ENCODE data around the gene MMP25.

DNA sequence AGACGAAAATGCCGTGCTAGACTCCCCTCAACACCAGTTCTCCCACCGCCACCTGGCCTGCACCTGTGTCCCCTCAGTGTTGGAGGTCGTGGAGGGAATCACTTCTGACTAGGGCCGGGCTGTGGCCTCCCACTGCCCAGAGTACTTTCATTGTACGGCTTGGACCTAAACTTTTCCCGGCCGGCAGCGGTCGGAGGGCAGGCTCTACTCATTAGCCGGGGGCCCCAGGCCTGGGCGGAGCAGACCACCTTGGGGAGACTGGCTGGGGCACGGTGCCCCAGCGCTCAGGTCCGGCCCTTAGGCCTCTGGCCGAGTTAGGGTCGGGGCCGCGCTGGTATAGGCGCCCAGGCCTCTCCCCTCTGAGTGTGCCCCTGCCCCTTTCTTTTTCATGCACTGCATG, 29.0 kb upstream of the MMP25 start:
- TF ChIP-seq, protein P1, sequence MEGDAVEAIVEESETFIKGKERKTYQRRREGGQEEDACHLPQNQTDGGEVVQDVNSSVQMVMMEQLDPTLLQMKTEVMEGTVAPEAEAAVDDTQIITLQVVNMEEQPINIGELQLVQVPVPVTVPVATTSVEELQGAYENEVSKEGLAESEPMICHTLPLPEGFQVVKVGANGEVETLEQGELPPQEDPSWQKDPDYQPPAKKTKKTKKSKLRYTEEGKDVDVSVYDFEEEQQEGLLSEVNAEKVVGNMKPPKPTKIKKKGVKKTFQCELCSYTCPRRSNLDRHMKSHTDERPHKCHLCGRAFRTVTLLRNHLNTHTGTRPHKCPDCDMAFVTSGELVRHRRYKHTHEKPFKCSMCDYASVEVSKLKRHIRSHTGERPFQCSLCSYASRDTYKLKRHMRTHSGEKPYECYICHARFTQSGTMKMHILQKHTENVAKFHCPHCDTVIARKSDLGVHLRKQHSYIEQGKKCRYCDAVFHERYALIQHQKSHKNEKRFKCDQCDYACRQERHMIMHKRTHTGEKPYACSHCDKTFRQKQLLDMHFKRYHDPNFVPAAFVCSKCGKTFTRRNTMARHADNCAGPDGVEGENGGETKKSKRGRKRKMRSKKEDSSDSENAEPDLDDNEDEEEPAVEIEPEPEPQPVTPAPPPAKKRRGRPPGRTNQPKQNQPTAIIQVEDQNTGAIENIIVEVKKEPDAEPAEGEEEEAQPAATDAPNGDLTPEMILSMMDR (IDR thresholded peaks at IDR 0.05), result no peak
- TF ChIP-seq POLR2A (IDR thresholded peaks at IDR 0.05), result no peak
- TF ChIP-seq POLR2AphosphoS5 (IDR thresholded peaks at IDR 0.05), result no peak
- TF ChIP-seq EP300 (IDR thresholded peaks at IDR 0.05), result no peak
